Neutrophil (primary cell): ENCODE data around the gene PFKL.

Experiments
- H3K27ac ChIP-seq: fragments of 200-600 bp; sonication (generic); 2 replicates; pipeline ENCODE4 v1.5.1; 2016; ENCODE audit warnings: mild to moderate bottlenecking, moderate library complexity
- H3K27me3 ChIP-seq: fragments of 200-600 bp; sonication (generic); 2 replicates; pipeline ENCODE4 v1.6.0; 2016; ENCODE audit warnings: mild to moderate bottlenecking
- H3K36me3 ChIP-seq: fragments of 200-600 bp; sonication (generic); 2 replicates; pipeline ENCODE4 v1.5.1; 2017
- H3K4me1 ChIP-seq, 2 experiments: fragments of 200-600 bp in 1 of 2; sonication (generic) in 1 of 2; 1 replicate in 1 of 2; 2 replicates in 1 of 2; pipeline versions ENCODE4 v1.5.1 to v1.6.1; 2013 to 2016; ENCODE audit warnings: low read depth in 1 of 2, low read length in 1 of 2, mild to moderate bottlenecking in 1 of 2, moderate library complexity in 1 of 2; ENCODE audit not compliant: control insufficient read depth in 1 of 2, insufficient read depth in 1 of 2
- H3K4me3 ChIP-seq, 2 experiments: fragments of 200-600 bp in 1 of 2; sonication (generic) in 1 of 2; 1 replicate in 1 of 2; 2 replicates in 1 of 2; pipeline ENCODE4 v1.5.1; 2013 to 2016; ENCODE audit warnings: low read depth in 1 of 2, low read length in 1 of 2, mild to moderate bottlenecking in 1 of 2, moderate library complexity in 1 of 2
- H3K9me3 ChIP-seq: fragments of 200-600 bp; sonication (generic); 2 replicates; pipeline ENCODE4 v1.5.1; 2016
- CTCF ChIP-seq: fragments of 200-600 bp; sonication (generic); IDR thresholded peaks from 2 replicates; pipeline ENCODE4 v1.5.1; 2016; ENCODE audit warnings: antibody characterized with exemption

The PFKL gene

GRCh38 chr21:44376606-44377005, 76.8 kb downstream of the PFKL start:
- no peak overlapping the region for H3K4me3 ChIP-seq

More at GRCh38 chr21:44376606-44377005, 76.8 kb downstream of the PFKL start:
- peaks cover 46 to 51% of the 10 kb centered on the region in 2 experiments for H3K4me1 ChIP-seq
- TF ChIP-seq CTCF = no peak
- H3K9me3 ChIP-seq = no peaks in the 10 kb centered on the region
- no peaks in the 10 kb centered on the region for H3K27me3 ChIP-seq
- peaks cover 48% of the 10 kb centered on the region for H3K36me3 ChIP-seq
- peak overlapping the region; percentile 94 for H3K27ac ChIP-seq
